HG03469 (cell line): ENCODE measurements around the gene CNTNAP2.

Experiments used
- ATAC-seq: cut with Tn5 transposase; IDR thresholded peaks from one replicate; pipeline ENCODE4 v1.9.1; 2021; ENCODE audit warnings: mild to moderate bottlenecking, moderate library complexity, moderate number of reproducible peaks; ENCODE audit not compliant: unreplicated experiment

CNTNAP2 gene

DNA sequence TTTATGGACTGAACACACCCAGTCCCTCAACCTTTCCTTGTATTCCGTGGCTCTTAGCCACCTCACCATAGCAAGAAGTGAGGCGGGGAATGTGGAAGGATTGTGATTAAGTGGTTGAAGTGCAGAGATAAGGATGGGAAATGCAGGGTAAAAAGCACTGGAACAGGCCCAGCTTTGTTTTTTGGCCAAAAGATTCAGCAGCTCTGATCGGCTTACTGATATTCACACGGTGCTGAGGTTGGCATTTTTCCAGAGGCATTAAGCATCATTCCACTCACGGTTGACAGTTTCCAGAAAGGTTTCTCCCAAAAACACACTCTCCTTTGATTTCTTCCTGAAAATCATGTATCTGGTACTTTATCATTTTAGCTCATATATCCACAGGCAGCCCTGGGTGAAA is 544.2 kb downstream of the CNTNAP2 start:
- no peak for ATAC-seq

- no peak for ATAC-seq
These were observed 544.8 kb downstream of the CNTNAP2 start for GRCh38 chr7:146661435-146661834.

GRCh38 chr7:146661929-146662328 is 545.3 kb downstream of the CNTNAP2 start:
- ATAC-seq, result no peak

DNA sequence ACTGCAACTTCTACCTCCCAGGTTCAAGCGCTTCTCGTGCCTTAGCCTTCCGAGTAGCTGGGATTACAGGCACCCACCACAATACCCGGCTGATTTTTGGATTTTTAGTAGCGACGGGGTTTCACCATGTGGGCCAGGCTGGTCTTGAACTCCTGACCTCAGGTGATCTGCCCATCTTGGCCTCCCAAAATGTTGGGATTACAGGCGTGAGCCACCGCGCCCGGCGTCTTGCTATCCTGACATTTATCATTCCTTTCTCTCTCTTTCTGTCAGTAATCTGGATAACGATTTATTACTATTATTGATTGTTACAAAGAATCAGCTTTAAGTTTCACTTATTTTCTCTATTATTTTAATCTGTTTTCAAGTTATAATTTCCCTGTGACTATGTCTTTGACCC is 548.4 kb downstream of the CNTNAP2 start:
- no peak for ATAC-seq

DNA sequence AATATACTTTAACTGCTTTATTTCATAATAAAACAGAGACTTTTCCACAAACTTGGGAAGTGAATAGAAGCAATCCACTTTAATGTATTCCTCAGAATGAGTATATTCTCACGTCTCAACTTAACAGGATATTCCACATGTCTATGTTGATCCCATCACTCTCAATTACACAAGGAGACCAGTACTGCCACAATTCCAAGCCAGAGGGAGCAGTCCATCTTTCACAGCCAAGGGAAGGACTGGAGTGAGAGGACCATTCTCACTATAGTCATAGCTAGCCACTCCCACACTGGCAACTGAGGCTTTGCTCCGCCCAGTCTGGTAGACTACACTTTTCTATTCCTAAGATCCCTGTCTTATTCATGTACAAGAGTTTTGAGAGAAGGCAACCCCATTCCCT is 553.9 kb downstream of the CNTNAP2 start:
- no peak for ATAC-seq

DNA sequence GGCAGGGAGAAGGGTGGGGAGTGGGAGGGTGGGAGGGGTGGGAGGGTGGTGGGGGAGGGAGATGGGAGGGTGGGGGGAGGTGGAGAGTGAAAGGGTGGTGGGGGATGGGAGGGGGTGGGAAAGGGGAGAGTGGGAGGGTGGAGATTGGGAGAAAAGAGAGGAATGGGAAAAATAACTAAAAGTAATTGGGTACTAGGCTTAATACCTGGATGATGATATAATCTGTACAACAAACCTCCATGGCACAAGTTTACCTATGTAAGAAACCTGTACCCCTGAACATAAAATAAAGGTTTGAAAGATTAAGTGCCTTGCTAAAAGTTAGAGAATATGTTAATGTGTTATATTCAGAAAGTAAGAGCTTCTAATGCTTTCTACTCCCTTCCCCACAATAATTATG is 564.9 kb downstream of the CNTNAP2 start:
- no peak for ATAC-seq

DNA sequence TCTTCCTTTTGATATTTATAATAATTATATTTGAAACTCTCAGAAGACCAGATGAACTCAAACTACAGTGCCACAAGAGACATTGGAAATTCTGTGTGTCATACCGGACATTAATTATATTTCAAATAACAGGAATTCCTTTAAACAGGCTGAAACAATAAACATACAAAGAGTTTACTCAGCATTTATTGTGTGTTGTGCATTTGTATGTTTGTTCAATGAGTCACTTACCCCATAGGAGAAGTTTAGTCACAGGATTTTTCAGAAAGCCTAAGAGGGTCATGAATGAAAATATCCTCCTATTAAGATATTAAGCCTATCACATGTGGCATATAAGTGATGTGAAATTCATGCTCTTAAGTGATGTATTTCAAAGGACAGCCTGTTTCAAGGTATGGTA is 566.8 kb downstream of the CNTNAP2 start:
- no peak for ATAC-seq

DNA sequence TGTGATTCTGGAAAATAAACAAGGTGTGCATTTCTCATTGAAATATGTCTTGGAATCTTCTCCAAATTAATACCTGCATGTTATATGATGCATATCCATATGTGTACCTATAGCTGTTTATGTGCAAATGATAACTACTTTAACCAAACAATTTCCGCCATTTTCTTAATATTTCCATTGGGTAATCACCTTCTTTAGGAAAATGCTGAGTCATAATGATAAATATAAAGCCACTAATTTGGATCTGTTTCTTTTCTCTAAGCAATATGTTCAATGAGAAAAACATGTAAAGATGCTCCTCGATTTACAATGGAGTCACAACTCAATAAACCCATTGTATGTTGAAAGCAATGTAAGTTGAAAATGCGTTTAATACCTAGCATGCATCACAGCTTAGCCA is 574.4 kb downstream of the CNTNAP2 start:
- no peak for ATAC-seq

- ATAC-seq, result no peak
These were observed 582.5 kb downstream of the CNTNAP2 start for GRCh38 chr7:146698995-146699610.

GRCh38 chr7:146700015-146700560 is 583.5 kb downstream of the CNTNAP2 start:
- no peak for ATAC-seq

GRCh38 chr7:146701166-146701565 is 584.6 kb downstream of the CNTNAP2 start:
- ATAC-seq, result no peak

DNA sequence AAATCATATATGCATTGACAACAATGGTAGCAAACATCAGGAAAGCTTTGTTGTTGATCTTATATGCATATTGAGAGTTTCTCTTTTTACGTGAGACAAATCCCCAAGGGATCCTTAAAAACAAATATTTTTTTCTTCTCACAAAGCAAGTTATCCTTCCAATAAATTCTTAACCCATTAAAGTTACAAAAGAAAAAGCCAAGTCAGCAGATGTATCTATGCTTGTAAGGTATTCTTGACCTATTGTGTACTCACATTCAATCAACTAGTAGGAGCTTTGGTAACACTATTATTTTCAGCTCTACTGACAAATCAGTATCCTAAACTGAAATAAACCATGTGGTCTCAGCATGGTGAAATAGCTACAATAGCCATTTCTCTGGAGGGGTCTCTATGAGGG is 586.3 kb downstream of the CNTNAP2 start:
- ATAC-seq, result no peak

- ATAC-seq, result no peak
These were observed 592.9 kb downstream of the CNTNAP2 start for GRCh38 chr7:146709451-146710027.

GRCh38 chr7:146713205-146713604 is 596.6 kb downstream of the CNTNAP2 start:
- no peak for ATAC-seq

DNA sequence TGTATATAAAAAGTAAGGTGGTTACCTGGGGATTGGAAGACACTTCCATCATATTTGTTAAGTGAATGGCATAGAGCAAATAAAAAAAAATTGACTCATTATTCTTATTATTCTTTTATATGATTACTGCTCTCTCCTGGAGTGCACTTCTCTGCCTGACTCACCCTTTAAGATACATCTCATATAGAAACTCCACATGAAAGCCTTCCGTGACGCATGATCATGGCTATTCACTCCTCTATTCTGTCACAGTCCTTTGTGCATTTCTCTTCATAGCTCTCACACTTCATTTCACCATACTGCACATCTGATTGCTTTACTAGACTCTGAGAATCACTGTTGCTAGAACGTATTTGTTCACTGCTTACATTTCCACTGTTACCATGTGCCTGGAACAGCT is 597.3 kb downstream of the CNTNAP2 start:
- no peak for ATAC-seq

GRCh38 chr7:146720195-146720594 is 603.6 kb downstream of the CNTNAP2 start:
- ATAC-seq, result no peak

- no peak for ATAC-seq
These were observed 606.4 kb downstream of the CNTNAP2 start for GRCh38 chr7:146722986-146723385.

DNA sequence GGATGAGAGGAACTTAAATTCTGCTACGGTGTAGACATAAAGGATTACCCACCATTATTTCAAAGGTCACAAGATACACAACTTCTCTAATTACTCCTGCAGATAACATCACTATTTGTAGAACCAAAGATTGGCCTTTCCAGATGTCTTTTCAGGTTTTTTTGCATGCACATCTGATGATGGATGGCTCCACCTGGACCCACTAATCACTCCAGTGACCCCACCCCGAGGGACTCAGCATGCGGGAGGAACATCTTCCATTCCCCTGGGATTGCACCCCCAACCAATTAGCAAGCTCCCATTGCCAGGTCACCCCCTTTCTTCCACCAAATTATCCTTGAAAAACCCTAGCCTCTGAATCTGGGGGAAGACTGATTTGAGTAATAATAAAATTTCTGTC is 608.9 kb downstream of the CNTNAP2 start:
- ATAC-seq, result no peak

- ATAC-seq, result no peak
These were observed 611.5 kb downstream of the CNTNAP2 start for GRCh38 chr7:146728141-146728540.

DNA sequence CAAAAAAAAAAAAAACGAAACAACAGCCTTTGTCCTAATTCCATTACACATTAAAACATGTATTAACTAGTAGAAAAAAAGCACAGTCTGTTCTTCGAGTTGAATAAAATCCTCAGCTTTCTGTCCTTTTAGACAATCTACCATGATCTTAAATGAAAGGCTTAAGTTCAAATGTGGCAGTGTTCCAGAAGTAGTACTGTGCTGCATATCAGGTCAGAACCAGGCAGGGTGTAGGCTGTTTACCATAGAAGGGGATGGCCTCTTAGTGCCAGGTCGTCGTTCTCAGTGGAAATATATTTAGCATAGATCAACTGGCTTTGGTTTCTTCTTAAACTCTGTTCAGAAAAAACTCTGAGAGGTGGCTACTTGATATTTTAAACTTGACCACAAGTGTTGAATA is 612.0 kb downstream of the CNTNAP2 start:
- ATAC-seq, result no peak

GRCh38 chr7:146731185-146731584 is 614.6 kb downstream of the CNTNAP2 start:
- no peak for ATAC-seq

DNA sequence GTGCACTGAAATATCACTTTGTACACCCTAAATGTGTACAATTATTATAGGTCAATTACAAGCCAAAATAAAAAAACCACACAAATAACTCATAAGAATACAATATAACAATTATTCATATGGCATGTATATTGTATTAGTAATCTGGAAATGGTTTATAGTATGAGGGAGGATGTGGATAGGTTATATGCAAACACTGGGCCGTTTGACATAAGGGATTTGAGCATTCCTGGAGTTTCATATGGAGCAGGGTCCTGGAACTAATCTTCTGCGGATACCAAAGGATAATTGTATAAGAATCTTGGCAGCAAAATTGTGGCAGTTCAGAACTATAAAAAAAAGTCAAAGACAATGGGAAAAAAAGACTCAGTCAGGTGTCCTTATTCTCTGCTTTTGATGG is 619.4 kb downstream of the CNTNAP2 start:
- ATAC-seq, result no peak
